ENCODE measurements around the gene FOXB1.

The FOXB1 gene

GRCh38 chr15:60001610-60002527, 2.2 kb upstream of the FOXB1 start:
- no peak for DNase-seq (ENCODE audit: low read depth)
- no peak overlapping the region for H3K4me3 ChIP-seq (ENCODE audit: control insufficient read depth, low read depth, low read length)
- TF ChIP-seq CTCF (IDR thresholded peaks at IDR 0.05; ENCODE audit: control insufficient read depth, insufficient read depth, low read depth, low read length, missing control alignments): no peak

- TF ChIP-seq CTCF (IDR thresholded peaks at IDR 0.05; ENCODE audit: control insufficient read depth, insufficient read depth, low read depth, low read length, missing control alignments): no peak
- no peak for DNase-seq (ENCODE audit: low read depth)
- H3K4me3 ChIP-seq (ENCODE audit: control insufficient read depth, low read depth, low read length): no peak overlapping the region
Observed at GRCh38 chr15:60002528-60003218, 1.4 kb upstream of the FOXB1 start.

- no peak overlapping the region for H3K4me3 ChIP-seq (ENCODE audit: control insufficient read depth, low read depth, low read length)
- no peak for TF ChIP-seq CTCF (IDR thresholded peaks at IDR 0.05; ENCODE audit: control insufficient read depth, insufficient read depth, low read depth, low read length, missing control alignments)
- DNase-seq (ENCODE audit: low read depth): no peak
Observed at GRCh38 chr15:60003243-60004008, 685 bp upstream of the FOXB1 start.

GRCh38 chr15:60004846-60005351, 788 bp downstream of the FOXB1 start:
- no peak for TF ChIP-seq CTCF (IDR thresholded peaks at IDR 0.05; ENCODE audit: control insufficient read depth, insufficient read depth, low read depth, low read length, missing control alignments)
- DNase-seq (ENCODE audit: low read depth): no peak
- H3K4me3 ChIP-seq (ENCODE audit: control insufficient read depth, low read depth, low read length): no peak overlapping the region

- peak overlapping the region; percentile 47 for H3K4me3 ChIP-seq (ENCODE audit: control insufficient read depth, low read depth, low read length)
- DNase-seq (ENCODE audit: low read depth): no peak
- no peak for TF ChIP-seq CTCF (IDR thresholded peaks at IDR 0.05; ENCODE audit: control insufficient read depth, insufficient read depth, low read depth, low read length, missing control alignments)
Observed at GRCh38 chr15:60005352-60006202, 1.5 kb downstream of the FOXB1 start.

Measured in AG09309 (cell line).